Measurements from ENCODE around the gene SND1.

GRCh38 chr7:128108641-128109423, 456.8 kb downstream of the SND1 start:
- TF ChIP-seq CTCF (conservative IDR thresholded peaks at IDR 0.05 in 1 of 2, IDR thresholded peaks at IDR 0.05 in 1 of 2; ENCODE audit: low read depth in 1 of 2, low read length in 2 of 2) = no peak
- no peak for TF ChIP-seq EZH2 (IDR thresholded peaks at IDR 0.05; ENCODE audit: low read length, missing control alignments)
